Renal cortex interstitium (tissue), 11 donors: ENCODE results near the gene PLA2R1. TPM values are rescaled to one million over a fixed set of nuclear protein-coding genes. Genes with fewer than 3 reads are reported as not detected.
A peak's percentile ranks its signal among the peaks of the same experiment; 100 is the strongest.
"Not testable (repeated sequence)": the region's sequence is repeated elsewhere in the genome, so short reads cannot be mapped to it uniquely, and the experiment has no call there.

Experiments
- DNase-seq, 11 donors: peaks; one replicate each; pipeline ENCODE4 v3.0.0-alpha.2; 2013; ENCODE audit warnings: low read depth in 9 of 11, low spot score in 4 of 11; ENCODE audit errors: extremely low read depth in 1 of 11
- polyA plus RNA-seq, 3 donors: library from polyadenylated mRNA; unstranded; fragments of 120-200 nt; gene quantifications; one replicate each; pipeline ENCODE4 v1.2.1, GENCODE V29; 2013; ENCODE audit not compliant: insufficient read length in 3 of 3

Gene PLA2R1
- polyA plus RNA-seq, 3 donors: 79.0 to 117 (median 82.1) TPM

DNA sequence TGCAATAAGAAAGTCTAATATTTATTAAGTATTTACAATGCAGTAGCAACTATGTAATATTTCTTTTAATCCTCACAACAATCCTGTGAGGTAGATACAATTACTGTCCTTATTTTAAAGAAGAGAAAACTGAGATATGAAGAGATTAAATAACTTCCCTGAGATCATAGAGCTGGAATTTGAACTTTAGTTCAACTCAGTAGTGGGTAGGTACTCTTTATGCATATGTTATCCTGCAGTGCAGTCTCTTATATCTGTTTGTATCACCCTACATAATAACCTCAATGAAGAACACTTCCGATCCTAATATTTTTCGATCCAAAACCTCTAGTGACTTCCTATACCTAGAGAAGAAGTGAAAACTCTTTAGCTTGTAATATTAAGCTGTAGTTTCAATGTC lies 64.2 kb downstream of the PLA2R1 start:
- DNase-seq: no peak

DNA sequence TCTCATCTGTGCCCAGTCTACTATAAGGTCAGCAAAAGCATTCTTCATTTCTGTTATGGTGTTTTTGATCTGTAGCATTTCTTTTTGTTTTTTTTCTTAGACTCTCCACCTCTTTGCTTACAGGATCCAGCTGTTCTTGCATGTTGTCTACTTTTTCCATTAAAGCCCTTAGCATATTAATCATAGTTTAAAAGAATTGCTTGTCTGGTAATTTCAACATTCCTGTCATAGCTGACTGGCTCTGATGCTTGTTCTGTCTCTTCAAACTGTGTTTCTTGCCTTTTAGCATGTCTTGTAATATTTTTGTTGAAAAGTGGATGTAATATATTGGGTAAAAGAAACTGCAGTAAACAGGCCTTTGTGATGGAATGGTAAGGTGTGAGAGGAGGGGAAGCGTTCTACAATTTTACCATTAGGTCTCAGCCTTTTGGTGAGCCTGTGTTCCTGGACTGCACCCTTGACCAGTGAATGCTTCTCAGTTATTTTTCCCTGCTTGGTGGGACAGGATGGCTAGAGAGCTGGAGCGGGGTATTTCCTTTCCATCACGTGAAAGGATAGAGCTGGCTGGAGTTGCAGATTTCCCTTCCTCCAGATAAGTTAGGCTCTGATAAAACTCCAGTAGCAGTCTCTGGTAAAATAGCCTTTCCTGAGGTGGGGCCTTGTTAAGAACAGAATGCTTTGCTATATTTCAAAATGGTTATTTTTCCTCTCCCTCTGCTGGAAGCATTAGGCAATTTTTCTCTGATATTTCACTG lies 65.4 kb downstream of the PLA2R1 start:
- DNase-seq: no peak

DNA sequence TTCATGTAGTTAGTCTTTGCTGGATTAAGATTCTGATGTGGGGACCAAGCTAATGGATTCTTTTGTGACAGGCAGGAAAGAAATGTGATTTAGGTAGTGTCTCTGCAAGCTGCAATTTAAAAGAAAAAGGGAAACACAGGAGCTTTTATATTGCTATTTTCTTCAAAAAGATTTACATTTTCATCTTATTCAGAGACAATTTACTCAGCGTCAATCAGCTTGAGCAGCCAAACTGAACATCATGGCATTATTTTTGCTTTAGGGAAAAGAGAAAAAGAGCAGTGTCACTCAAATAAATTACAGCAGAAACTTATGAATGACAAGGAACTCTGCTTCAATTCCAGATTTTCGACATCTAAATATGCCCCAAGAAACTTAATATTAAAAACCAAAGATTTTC lies 67.4 kb downstream of the PLA2R1 start:
- DNase-seq: no peak

DNA sequence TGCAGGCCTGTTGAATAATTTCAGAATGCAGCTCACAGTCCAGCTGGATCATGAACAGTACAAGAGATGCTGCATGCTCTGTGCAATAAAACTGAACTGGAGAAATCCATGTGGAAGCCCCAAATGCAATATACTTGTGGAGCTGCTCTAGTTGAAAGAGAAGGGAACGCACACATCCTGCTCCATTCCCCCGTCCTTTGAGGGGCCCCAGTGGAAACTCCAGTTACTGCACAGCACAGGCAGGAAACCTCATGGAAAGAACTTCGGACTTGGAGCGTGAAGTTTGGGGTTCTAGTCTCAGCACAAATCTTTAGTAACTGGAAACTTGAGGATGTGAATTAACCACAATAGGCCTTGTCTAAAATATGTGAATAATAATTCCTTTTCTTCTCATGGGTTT lies 73.2 kb downstream of the PLA2R1 start:
- no peak for DNase-seq

DNA sequence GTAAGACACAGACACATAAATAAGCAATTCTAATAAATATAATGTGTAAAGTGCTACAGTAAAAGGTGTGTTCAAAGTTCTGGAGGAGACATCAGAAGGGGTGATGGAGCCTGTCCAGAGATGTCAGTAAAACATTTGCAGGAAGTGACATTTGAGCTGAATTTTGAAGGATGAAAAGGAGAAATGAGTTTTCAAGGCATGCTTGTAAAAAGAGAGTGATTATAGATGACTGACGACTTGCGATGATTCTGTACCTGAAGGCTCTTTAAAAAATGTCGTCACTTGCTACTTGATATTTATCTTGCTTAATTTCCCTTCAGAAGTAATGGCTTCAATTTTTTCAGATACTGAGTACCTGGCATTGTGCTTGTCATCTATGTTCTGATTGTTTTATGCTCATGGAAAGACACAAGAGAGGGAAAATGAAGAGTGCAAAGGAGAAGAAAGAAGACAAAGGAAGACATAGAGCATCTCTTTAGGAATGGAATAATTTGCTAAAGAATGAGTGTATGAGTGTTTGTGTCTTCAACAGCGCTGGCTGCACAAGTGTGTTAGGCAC lies 73.9 kb downstream of the PLA2R1 start:
- no peak for DNase-seq

DNA sequence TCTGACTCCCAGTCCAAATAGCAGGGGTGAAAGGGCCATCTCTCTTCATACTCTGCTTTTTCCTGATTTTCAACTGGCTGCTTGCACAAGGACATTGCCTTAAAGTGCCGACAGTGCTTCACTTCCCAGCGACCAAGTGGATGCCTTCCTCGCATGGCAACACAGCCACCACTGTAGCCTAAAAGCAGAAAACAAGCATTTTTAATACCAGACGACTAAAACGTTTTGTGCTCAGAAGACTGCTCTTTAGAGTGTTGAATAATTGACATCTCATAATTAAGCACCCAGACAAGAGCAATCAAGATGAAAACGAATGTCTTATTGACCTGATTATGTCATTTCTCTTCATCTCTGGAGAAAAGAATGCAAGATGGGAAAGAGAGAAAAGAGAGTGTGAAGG lies 75.2 kb downstream of the PLA2R1 start:
- DNase-seq: no peak

DNA sequence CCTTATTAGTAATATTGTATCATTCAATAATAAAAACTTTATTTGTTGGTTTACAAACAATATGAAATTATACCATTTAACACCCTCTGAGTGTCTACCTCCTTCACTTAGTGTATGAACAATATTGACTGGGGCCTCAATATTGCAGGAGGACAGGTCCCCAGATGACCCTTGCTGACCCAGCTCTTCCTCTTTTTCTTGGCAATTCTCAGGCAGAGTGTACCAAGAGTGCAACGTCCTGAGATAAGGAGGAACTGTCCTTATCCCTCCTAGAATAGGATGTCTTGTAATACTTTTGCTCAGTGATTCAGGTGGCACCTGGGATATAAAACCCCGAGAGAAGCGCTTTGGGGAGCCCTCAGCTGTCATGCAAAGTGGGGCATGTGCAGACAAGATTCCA lies 76.8 kb downstream of the PLA2R1 start:
- DNase-seq: no peak

DNA sequence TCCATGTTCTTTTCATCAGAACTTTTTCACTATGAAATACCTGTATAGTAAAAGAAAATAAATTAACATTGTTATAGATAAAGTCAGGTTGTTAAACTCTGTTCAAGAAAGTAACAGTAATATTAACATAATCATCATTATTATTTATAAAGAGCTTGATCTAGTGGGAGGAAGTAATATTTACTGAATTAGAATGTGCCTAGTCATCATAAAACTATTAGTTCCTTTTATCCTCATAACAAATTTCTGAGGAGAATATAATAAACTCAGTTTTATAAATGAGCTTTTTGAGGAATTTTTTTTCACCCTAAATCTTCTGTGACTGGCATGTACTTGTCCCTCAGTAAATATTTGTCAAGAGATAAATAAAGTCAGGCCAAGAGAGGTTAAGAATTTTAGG lies 78.4 kb downstream of the PLA2R1 start:
- DNase-seq: no peak

DNA sequence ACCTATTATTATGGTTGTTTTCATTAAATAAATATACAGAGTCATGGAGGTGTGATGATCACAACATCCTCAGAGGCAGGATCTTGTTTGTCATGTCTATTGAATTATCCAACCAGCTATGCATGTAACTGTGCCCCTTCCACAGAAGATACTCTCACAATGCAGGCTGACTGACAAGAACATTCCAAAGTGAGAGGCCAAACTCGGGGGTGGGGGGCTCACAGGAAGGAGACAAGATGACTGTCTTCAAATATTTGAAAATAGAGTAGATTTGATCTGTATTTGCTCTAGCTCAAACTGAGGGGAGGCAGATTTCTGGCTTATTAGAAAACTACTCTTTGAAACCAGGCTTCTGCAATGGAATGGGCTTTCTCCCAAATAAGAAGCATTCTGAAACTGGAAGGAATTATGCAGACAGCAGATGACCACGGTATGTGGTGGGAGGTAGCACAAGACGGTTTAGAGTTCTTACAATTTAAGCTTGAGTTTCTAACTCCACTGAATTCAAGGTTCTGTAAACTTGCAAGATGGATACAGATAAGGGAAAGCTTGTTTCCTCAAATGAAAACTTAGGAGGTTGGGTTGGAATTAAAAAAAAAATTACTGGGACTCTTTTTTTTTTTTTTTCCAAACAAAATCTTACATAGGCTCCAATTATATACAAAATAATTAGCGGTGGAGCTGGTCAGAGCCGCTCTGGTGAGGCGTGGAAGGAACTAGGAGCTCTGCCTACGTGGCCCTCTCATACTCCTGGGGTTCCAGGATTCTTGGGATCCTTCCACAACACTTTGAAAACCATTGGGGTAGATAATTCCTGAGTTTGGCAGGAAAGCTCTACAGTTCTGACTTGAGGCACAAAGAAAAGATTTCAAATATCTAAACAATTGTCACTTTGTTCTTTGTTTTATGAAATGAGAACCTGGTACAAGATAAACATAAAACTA lies 79.3 kb downstream of the PLA2R1 start:
- DNase-seq: no peak

DNA sequence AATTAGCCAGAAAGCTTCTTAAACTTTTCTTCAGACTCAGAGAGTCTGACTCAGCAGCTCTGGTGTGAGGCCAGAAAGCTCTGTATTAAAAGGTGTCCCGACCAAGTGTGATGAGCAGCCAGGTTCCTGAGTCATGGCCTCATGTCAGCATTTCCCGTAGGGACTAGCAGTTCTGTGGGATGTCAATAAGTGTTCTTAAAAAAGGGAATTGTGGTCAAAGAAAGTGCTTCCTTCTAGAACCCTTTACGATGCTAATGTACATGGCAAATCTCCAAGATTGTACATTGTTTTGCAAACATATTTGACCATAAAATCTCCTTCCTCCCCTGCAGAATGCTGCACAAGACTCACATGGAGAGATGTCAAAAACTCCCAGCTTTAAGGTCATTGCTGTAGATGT lies 80.1 kb downstream of the PLA2R1 start:
- DNase-seq: no peak

DNA sequence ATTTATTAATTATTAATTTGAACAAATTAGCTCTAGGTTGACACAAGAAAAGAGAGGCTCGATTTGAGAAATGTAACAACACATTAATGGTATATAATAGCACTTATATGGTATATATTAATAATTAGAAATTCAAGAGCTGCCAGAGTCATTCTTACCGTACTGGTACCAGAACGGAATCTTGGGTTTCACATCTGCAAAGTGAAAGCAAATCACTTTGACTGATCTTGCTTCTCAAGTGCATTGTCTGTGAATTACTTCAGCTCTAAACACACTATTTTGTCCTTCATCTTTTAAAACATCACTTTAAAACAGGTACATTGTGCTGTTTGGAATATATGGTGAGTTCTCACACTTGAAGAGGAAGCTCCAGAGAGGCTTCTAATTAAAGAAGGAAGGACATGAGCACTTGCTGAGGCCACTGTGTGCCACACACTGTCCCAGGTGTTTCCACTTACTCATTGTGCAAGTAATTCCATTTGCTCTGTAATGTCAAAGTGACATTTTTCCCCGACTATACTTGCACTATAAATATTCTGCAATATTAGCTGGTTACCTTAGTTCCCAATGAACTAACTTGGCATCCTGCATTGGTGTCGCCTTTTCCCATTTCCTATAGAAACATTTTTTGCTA lies 85.8 kb downstream of the PLA2R1 start:
- no peak for DNase-seq

DNA sequence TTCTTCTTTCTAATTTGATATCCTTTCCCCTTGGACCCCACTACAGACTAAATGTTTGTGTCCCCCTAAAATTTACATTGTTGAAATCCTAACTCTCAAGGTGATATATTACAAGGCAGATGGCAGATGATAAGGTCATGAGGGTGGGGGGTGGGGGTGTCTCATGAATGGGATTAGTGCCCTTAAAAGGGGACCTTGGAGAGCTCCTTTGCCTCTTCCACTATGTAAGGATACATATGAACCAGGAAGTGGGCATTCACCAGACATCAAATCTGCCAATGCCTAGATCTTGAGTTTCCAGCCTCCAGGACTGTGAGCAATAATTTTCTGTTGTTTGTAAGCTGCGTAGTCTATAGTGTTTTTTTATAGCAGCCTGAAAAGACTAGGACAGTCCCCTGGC lies 89.1 kb downstream of the PLA2R1 start:
- DNase-seq: no peak

DNA sequence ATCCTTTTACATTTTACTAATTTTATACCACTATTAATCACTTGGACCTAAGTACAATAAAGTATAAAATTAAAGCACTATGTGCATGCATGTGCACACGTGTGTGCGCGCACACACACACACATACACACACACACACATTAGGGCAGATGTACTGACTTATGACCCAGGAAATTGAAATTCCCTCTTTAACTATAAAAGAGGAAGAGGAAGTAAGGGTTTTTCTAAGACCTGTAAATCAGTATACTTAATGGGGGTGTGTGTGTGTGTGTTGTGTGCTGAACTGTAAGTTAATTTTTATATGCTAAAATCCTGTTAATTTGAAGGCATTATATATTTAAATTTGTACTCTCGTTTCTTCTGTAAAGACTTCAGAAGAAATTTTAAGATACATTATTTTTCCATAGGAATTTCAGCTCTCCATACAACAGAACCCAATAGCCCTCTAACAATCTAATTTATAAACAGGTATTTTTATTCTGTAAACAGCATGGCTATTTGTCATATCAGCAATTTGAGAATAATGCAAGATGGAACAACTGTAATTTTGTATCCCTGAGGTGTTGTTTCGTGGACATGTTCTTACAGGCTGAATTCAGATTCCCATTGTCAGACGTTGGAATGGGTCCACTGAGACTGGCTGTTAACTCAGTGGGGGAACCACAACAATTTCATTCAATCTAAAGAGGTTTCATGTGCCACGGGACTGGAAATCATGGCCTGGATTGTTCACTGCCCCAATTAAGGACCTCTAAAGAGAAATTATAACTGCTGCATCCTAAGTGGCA lies 90.9 kb downstream of the PLA2R1 start:
- no peak for DNase-seq

DNA sequence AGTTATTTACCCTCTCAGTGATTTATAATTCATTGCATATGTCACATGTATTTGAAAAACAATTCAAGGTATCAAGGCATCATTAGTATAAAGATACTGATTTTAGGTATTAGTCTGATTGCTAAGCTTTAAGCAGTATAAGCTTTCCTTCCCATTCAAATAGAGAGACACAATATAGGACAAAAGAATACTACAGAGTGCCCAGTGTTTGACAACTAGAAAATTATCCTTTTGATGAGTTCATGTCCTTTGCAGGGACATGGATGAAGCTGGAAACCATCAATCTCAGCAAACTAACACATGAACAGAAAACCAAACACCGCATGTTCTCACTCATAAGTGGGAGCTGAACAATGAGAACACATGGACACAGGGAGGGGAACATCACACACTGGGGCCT lies 91.9 kb downstream of the PLA2R1 start:
- not testable (repeated sequence) for DNase-seq

DNA sequence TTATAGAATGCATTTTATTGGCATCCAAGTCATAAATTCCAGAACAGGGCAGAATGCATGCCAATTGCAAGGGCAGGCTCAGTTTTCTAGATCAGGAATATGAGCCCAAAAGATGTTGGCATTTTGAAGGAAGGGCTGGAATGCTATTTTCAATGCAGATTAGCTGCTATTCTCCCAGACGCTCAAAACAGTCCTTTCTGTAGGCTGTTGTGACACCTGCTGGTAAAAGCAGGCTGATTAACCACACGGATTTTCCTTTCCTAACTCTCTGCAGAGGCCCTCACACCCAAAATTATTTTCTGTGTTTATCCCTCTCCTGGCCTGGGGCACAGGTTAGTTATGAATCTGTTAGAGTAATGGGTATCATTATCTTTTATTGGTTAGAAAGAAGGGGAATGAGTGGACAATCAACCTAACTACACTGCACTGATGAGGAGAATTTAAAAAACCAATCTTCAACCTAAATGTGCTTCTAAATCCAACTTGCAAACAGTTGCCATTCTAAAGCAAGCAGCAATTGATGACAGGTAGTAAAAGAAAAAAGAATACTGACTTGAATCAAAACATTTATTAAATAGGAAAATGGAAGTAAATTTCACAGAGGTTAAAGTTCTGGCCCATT lies 94.0 kb downstream of the PLA2R1 start:
- DNase-seq: peak in 7 of 11 donors; percentile 27 to 47 (median 43)

DNA sequence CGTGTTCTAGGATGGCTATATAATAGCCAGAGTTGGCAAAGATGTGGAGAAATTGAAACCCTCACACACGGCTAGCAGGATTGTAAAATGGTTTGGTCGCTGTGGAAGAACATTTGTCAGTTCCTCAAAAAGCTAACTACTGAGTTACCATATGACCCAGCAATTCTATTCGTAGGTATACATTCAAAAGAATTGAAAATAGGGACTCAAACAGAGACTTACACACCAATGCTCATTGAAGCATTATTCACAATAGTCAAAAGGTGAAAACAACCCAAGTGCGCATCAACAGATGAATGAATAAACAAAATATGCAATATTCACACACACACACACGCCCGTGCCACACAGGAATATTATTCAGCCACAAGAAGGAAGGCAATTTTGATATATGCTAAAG lies 98.7 kb downstream of the PLA2R1 start:
- DNase-seq: no peak

DNA sequence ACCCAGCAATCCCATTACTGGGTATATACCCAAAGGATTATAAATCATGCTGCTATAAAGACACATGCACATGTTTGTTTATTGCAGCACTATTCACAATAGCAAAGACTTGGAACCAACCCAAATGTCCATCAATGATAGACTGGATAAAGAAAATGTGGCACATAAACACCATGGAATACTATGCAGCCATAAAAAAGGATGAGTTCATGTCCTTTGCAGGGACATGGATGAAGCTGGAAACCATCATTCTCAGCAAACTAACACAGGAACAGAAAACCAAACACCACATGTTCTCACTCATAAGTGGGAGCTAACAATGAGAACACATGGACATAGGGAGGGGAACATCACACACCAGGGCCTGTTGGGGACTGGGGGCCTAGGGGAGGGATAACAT lies 99.9 kb downstream of the PLA2R1 start:
- not testable (repeated sequence) for DNase-seq

DNA sequence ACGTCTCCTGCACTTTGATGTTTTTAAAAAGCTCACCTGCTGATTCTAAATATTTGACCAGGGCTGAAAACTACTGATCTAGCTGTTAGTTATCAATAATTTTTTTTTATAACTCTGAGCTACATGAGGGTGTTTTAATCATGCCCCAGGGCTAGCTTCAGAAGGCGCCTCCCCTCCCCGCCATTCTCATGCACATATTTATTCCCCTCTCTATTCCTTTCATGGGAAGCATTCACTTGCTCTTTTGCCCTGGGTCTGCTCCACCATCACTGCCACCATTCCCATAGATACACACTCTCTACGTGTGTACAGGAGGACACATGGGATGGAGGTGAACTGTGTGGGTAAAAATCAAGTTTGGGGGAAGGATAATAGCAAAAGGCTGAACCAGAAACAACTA lies 101.0 kb downstream of the PLA2R1 start:
- no peak for DNase-seq
